Measurements from ENCODE around the gene DIMT1. TPM values are rescaled to one million over a fixed set of nuclear protein-coding genes. Genes with fewer than 3 reads are reported as not detected.

Gene DIMT1
- total and polyA plus RNA-seq, 2 of the 4 experiments (the other 2 are of a cell fraction) = 27.5 to 46.4 TPM

- Histone ChIP-seq H3K4ac (ENCODE audit: low read depth, low read length) (no peak overlapping the region), H2BK20ac (ENCODE audit: low read depth, low read length) (no peak overlapping the region), H3K23ac (ENCODE audit: low read depth, low read length) (no peak overlapping the region), H3K9me3 (ENCODE audit: control insufficient read depth, insufficient read depth, low read length) (no peaks in the 10 kb centered on the region), H3K14ac (replicated peaks; ENCODE audit: low read depth, low read length) (no peak overlapping the region), H3K9ac (ENCODE audit: low read depth, low read length) (no peak overlapping the region), H2AK5ac (ENCODE audit: low read depth, low read length) (no peak overlapping the region), H2AK9ac (replicated peaks; ENCODE audit: low read depth, low read length, poor library complexity) (no peak overlapping the region), H4K20me1 (ENCODE audit: insufficient read depth, low read length) (no peaks in the 10 kb centered on the region), H3K79me1 (ENCODE audit: low read depth in 1 of 2, low read length in 2 of 2) (no peaks in the 10 kb centered on the region; a peak in 2 of 4 replicates), H3K27me3 (ENCODE audit: control insufficient read depth, insufficient read depth, low read length) (no peaks in the 10 kb centered on the region), H3K4me1 (ENCODE audit: control insufficient read depth, insufficient read depth, low read length) (no peaks in the 10 kb centered on the region), H4K8ac (ENCODE audit: low read depth in 2 of 2, low read length in 2 of 2) (no peak overlapping the region), H4K91ac (ENCODE audit: insufficient read depth, low read depth, low read length) (no peak overlapping the region), H3K9me1 (ENCODE audit: insufficient read depth, low read length) (no peaks in the 10 kb centered on the region), H2AFZ (replicated peaks; ENCODE audit: low read length, poor library complexity) (no peak overlapping the region), H3K27ac (ENCODE audit: insufficient read depth, low read length) (no peak overlapping the region), H3K56ac (ENCODE audit: extremely low read depth, insufficient read depth, low read length) (no peak overlapping the region), H3K18ac (ENCODE audit: low read depth, low read length) (no peak overlapping the region), H2BK15ac (ENCODE audit: low read depth, low read length) (no peak overlapping the region), H4K5ac (ENCODE audit: low read depth, low read length) (no peak overlapping the region), H3K4me3 (ENCODE audit: insufficient read depth, low read depth, low read length) (no peak overlapping the region), H2BK5ac (ENCODE audit: low read depth, low read length, poor library complexity, severe bottlenecking) (no peak overlapping the region), H3K36me3 (ENCODE audit: control insufficient read depth, insufficient read depth, low read length) (peaks cover 29% of the 10 kb centered on the region), H3K4me2 (ENCODE audit: low read depth, low read length) (no peak overlapping the region), H2BK120ac (ENCODE audit: low read depth, low read length) (no peak overlapping the region)
- intact Hi-C loops (cut with micrococcal nuclease) = no loop called here
- dilution Hi-C loops (cut with HindIII; ENCODE audit: low sequenced_read_pairs, unreplicated experiment) = no loop called here
- BruUV-seq (replicated peaks) = no TSS peak
- WGBS, 2 experiments (ENCODE audit: extremely low coverage in 2 of 2, insufficient read length in 1 of 2) = no CpG with 5 or more reads among the region's 2 CpGs
- TF ChIP-seq NFE2L2 (IDR thresholded peaks at IDR 0.05; ENCODE audit: low read depth, low read length) (no peak), ELK1 (IDR thresholded peaks at IDR 0.05; ENCODE audit: borderline replicate concordance, low read depth, low read length) (no peak), CTCF (conservative IDR thresholded peaks at IDR 0.05; ENCODE audit: low read depth, low read length) (no peak), POLR2A (IDR thresholded peaks at IDR 0.05; ENCODE audit: low read depth, low read length) (no peak), RAD21 (IDR thresholded peaks at IDR 0.05; ENCODE audit: low read length) (no peak), MAFK (IDR thresholded peaks at IDR 0.05; ENCODE audit: low read depth, low read length) (no peak), RFX5 (IDR thresholded peaks at IDR 0.05; ENCODE audit: low read depth, low read length) (no peak), MXI1 (IDR thresholded peaks at IDR 0.05; ENCODE audit: borderline replicate concordance, low read depth, low read length) (no peak), CEBPB (IDR thresholded peaks at IDR 0.05; ENCODE audit: low read depth, low read length) (no peak), USF2 (IDR thresholded peaks at IDR 0.05; ENCODE audit: low read depth, low read length) (no peak), RCOR1 (IDR thresholded peaks at IDR 0.05; ENCODE audit: insufficient replicate concordance, low read length) (no peak), CHD1 (IDR thresholded peaks at IDR 0.05; ENCODE audit: low read depth, low read length) (no peak), SMC3 (IDR thresholded peaks at IDR 0.05; ENCODE audit: low read depth, low read length) (no peak), MAZ (IDR thresholded peaks at IDR 0.05; ENCODE audit: borderline replicate concordance, low read depth, low read length) (no peak)
- DNase-seq (no peak), ATAC-seq (ENCODE audit: low read depth) (no peak)
- ChIA-PET POLR2A (ENCODE audit: unreplicated experiment) (no interaction called here), CTCF (no interaction called here)
- in situ Hi-C loops (cut with MboI; ENCODE audit: low sequenced_read_pairs) = no loop called here
Measured at GRCh38 chr5:62385816-62386400, 17.8 kb downstream of the DIMT1 start.

Measured in IMR-90 (cell line).